Thyroid gland (tissue), 4 donors: Measurements from ENCODE around the gene ZNF562.

ENCODE experiments used
- CTCF ChIP-seq, 6 experiments: fragments of 200-600 bp in 3 of 6; fragments of 450-650 bp in 3 of 6; sonication (generic) in 3 of 6; IDR thresholded peaks; one replicate each; pipeline ENCODE4 v1.5.1; 2016 to 2019; ENCODE audit warnings: antibody characterized with exemption in 6 of 6, mild to moderate bottlenecking in 2 of 6, inconsistent platforms in 1 of 6, moderate library complexity in 1 of 6
- POLR2A ChIP-seq, 2 donors: fragments of 450-650 bp; IDR thresholded peaks; one replicate each; pipeline ENCODE4 v1.6.1; 2017; ENCODE audit warnings: antibody characterized with exemption in 2 of 2, mild to moderate bottlenecking in 2 of 2, moderate library complexity in 1 of 2

- no peak for TF ChIP-seq CTCF (IDR thresholded peaks at IDR 0.05)
- TF ChIP-seq POLR2A (IDR thresholded peaks at IDR 0.05): no peak
Measured at GRCh38 chr19:9627856-9628255, 47.0 kb downstream of the ZNF562 start.
